DLD1 (cell line): ENCODE results near the gene KRT86.

ENCODE experiments used
- in situ Hi-C: cut with HindIII; loops from 2 replicates; pipeline ENCODE4 v1.10.0; 2017; ENCODE audit warnings: low sequenced_read_pairs

Gene KRT86

DNA sequence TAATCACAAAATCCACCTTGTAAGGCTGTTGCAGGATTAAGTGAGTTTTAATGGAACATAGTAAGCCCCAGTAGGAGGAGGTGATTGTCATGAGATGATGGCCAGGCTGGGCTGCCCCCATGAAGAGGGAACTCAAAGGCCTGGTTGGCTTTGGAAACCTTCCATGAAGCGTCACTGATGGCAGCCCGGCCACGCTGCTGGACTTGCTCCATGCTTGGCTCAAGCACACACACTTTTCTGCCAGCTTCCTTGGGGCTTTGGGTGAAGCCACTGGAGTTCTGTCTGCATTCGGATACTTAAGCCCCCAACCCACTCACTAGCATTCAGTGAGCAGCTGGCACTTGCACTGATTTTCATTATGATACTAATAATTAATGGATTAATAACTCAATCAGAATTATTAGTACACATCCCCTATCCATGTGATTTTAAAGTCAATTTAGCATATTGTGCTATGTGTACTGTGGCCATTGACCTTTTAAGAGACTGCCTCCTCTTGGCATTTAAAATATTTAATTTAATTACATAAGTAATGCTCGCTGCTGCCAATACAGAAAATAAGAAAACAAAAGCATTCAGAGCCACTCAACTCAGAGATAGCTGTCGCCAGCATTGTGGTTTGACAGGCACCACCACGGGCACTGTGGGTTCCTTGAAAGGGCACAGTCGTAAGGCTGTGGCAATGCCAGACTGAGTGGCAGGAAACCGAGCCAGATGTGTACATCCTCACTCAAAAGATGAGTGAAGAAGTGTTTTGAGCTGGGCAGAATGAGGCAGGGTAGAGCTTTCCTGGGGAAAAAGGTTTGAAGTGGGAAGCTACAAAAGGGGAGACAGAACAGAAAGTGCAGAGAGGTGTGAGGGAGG is 77.0 kb downstream of the KRT86 start:
- in situ Hi-C loops = no loop called here

GRCh38 chr12:52352951-52353350 is 78.5 kb downstream of the KRT86 start:
- in situ Hi-C loops = no loop called here

DNA sequence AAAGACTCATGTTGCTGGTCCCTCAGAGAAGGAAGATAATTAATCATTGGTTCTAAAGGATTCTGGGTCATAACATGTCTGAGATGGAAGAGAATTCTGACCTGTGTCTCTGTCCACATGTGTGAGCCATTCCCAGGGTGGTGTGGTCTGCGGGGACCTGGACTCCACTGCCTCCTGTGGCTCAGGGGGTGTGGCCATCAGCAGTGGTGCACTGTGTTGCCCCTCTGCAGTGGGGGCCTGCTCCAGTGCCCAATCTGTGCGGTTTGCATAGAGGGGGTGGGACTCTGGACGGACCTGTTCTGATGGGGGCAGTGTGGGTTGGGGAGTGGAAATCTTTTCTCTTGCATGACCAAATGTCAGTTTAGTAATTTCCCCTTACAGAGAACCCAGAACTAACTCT is 79.3 kb downstream of the KRT86 start:
- in situ Hi-C loops = no loop called here

GRCh38 chr12:52354200-52354599 is 79.8 kb downstream of the KRT86 start:
- in situ Hi-C loops = no loop called here

DNA sequence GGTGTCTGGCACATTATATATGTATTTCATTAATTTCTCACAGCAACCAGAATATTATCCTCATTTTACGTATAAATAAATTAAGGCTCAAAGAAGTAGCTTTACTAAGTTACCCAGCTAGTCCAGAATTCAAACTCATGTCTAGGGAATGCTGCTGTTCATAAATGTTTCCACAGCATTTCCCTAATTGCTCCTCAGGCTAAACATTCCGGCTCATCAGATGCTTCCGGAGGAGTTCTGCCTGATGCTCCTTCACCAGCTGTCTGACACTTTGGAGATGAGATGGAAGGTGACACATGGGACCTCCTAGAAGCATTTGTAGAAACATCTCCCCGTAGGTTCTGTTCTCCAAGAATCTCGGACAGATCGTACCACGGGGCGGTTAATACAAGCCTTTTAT is 80.7 kb downstream of the KRT86 start:
- in situ Hi-C loops = no loop called here

DNA sequence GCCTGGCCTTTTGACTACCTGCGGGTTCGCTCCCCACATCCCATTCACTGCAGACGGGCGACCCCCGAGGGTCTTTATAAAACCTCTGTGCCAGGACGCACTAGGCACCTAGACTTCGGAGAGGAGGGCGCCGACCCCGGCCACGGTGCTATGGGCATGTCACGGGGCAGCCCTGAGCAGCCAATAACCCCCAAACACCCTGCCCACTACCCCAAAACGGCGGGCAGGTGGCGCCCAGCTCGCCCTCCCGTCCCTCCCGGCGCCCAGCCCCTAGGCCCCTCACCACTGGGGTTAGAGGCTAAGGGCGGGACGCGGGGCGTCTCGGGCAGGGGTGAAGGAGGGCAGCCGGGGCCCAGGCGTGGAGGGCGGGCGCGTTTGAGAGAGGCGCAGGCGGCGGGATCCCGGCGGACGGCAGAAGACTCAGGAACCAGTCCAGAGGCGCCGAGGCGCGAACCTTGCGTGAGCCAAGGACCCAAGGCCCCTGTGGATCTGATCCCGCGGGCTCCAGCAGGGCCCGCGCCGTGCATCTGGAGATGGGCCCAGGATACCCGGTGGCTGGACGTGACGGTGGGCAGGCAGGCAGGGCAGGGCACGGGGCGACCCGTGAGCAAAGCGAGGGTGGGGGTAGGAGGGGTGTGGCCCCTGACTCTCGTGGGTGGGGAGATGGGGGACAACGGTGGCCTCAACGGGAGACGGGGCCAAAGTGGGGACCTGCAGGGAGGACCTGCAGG is 81.8 kb downstream of the KRT86 start:
- in situ Hi-C loops = no loop called here

GRCh38 chr12:52356762-52357580 is 82.5 kb downstream of the KRT86 start:
- in situ Hi-C loops = no loop called here
